A549 (cell line): Measurements from ENCODE around the gene HPCAL1. TPM values are rescaled to one million over a fixed set of nuclear protein-coding genes. Genes with fewer than 3 reads are reported as not detected.

Experiments used
- ATAC-seq, 2 experiments: fragments of 200-7000 bp in 1 of 2; fragments of >200 bp in 1 of 2; cut with Nextera tagmentation in 1 of 2; cut with Tn5 transposase in 1 of 2; 3 replicates each; pipeline versions ENCODE4 v1.8.0 to v1.9.1; 2018 to 2020; ENCODE audit warnings: mild to moderate bottlenecking in 1 of 2, moderate library complexity in 1 of 2
- CTCF ChIA-PET: fragments of 300-600 bp; sonication (Branson Sonifier 250); formaldehyde crosslinking; extraction: SDS; loops from one replicate; lab custom pipeline; 2021; ENCODE audit warnings: antibody characterized with exemption, inconsistent platforms; lab: Yijun Ruan, JAX
- POLR2A ChIA-PET: fragments of 350-600 bp; formaldehyde crosslinking; extraction: SDS; loops from one replicate; lab custom pipeline; 2021; ENCODE audit warnings: antibody characterized with exemption, inconsistent platforms; lab: Yijun Ruan, JAX
- DNase-seq, 2 experiments: peaks; one replicate each; pipeline versions ENCODE4 v3.0.0 to v3.0.0-alpha.2; 2011 to 2016; ENCODE audit warnings: low read depth in 1 of 2, low spot score in 1 of 2
- FAIRE-seq: peaks from 2 replicates; lab custom pipeline; 2011; peaks lifted over from hg19 to GRCh38; lab: Jason Lieb, UNC
- H3K27ac ChIP-seq, 2 experiments: fragments of >200 bp; sonication (Bioruptor Twin); formaldehyde crosslinking; 3 replicates each; pipeline ENCODE4 v1.5.1; 2016 to 2017
- H3K4me1 ChIP-seq: fragments of >200 bp; sonication (Bioruptor Twin); formaldehyde crosslinking; 3 replicates; pipeline ENCODE4 v1.6.1; 2016
- H3K4me2 ChIP-seq: fragments of >200 bp; sonication (Bioruptor Twin); formaldehyde crosslinking; 3 replicates; pipeline ENCODE4 v1.6.1; 2016
- H3K4me3 ChIP-seq: fragments of >200 bp; sonication (Bioruptor Twin); formaldehyde crosslinking; 3 replicates; pipeline ENCODE4 v1.5.1; 2016
- H3K9me3 ChIP-seq: fragments of >200 bp; sonication (Bioruptor Twin); formaldehyde crosslinking; 3 replicates; pipeline ENCODE4 v1.6.1; 2016
- ATOH8 ChIP-seq: fragments of 250-450 bp; sonication (Bioruptor Pico); IDR thresholded peaks from 2 replicates; pipeline ENCODE4 v1.5.0; 2020; ENCODE audit warnings: low read depth, mild to moderate bottlenecking, moderate library complexity
- CEBPB ChIP-seq, 2 experiments: fragments of >200 bp in 1 of 2; sonication (Bioruptor Twin) in 1 of 2; formaldehyde crosslinking in 1 of 2; IDR thresholded peaks; 2 replicates each; pipeline ENCODE4 v1.6.1; 2012 to 2016
- ESRRA ChIP-seq: fragments of 150-350 bp; IDR thresholded peaks from 2 replicates; pipeline ENCODE4 v1.6.1; 2014; ENCODE audit warnings: mild to moderate bottlenecking, low read length, borderline replicate concordance
- FOSB ChIP-seq: fragments of 250-450 bp; sonication (Bioruptor Pico); IDR thresholded peaks from 2 replicates; pipeline ENCODE4 v1.5.0; 2020; ENCODE audit warnings: mild to moderate bottlenecking, moderate library complexity
- FOXS1 ChIP-seq: fragments of 250-450 bp; sonication (Bioruptor Pico); IDR thresholded peaks from 2 replicates; pipeline ENCODE4 v1.5.0; 2020; ENCODE audit warnings: mild to moderate bottlenecking, moderate library complexity
- HDAC2 ChIP-seq: fragments of 200-600 bp; sonication (generic); IDR thresholded peaks from 2 replicates; pipeline ENCODE4 v1.6.1; 2016
- HEYL ChIP-seq: fragments of 250-450 bp; sonication (Bioruptor Pico); IDR thresholded peaks from 2 replicates; pipeline ENCODE4 v1.8.0; 2021; ENCODE audit warnings: mild to moderate bottlenecking, moderate library complexity
- HMGXB4 ChIP-seq: fragments of 250-450 bp; sonication (Bioruptor Pico); IDR thresholded peaks from 2 replicates; pipeline ENCODE4 v1.5.0; 2021; ENCODE audit warnings: mild to moderate bottlenecking, moderate library complexity, borderline replicate concordance
- HOXA7 ChIP-seq: fragments of 250-450 bp; sonication (Bioruptor Pico); IDR thresholded peaks from 2 replicates; pipeline ENCODE4 v1.5.0; 2020; ENCODE audit warnings: mild to moderate bottlenecking, moderate library complexity
- JUN ChIP-seq, 2 experiments: fragments of >200 bp; sonication (Bioruptor Twin); formaldehyde crosslinking; IDR thresholded peaks; 2 replicates in 1 of 2; 3 replicates in 1 of 2; pipeline ENCODE4 v1.6.1; 2016 to 2017
- MAZ ChIP-seq: fragments of 150-350 bp; IDR thresholded peaks from 2 replicates; pipeline ENCODE4 v1.6.1; 2014; ENCODE audit warnings: antibody characterized with exemption, low read depth, low read length, borderline replicate concordance
- NPAS2 ChIP-seq: fragments of 250-450 bp; sonication (Bioruptor Pico); IDR thresholded peaks from 2 replicates; pipeline ENCODE4 v1.8.0; 2022; ENCODE audit warnings: mild to moderate bottlenecking, moderate library complexity, borderline replicate concordance
- POLR2AphosphoS2 ChIP-seq: conservative IDR thresholded peaks from 2 replicates; pipeline ENCODE4 v1.6.1; 2012; ENCODE audit warnings: low read length, improper control_type of control experiment, inconsistent platforms
- RAD21 ChIP-seq, 2 experiments: fragments of >200 bp in 1 of 2; sonication (Bioruptor Twin) in 1 of 2; formaldehyde crosslinking in 1 of 2; IDR thresholded peaks in 1 of 2; conservative IDR thresholded peaks in 1 of 2; 2 replicates in 1 of 2; 3 replicates in 1 of 2; pipeline ENCODE4 v1.6.1; 2012 to 2018; ENCODE audit warnings: inconsistent platforms in 1 of 2
- SMC3 ChIP-seq: fragments of >200 bp; sonication (Bioruptor Twin); formaldehyde crosslinking; IDR thresholded peaks from 3 replicates; pipeline ENCODE4 v1.6.1; 2018; ENCODE audit warnings: inconsistent platforms
- SREBF2 ChIP-seq: fragments of 450-650 bp; IDR thresholded peaks from 2 replicates; pipeline ENCODE4 v1.6.1; 2014; ENCODE audit warnings: mild to moderate bottlenecking, moderate library complexity
- TP53 ChIP-seq: fragments of 250-450 bp; sonication (Bioruptor Pico); IDR thresholded peaks from 2 replicates; pipeline ENCODE4 v1.5.0; 2021; ENCODE audit warnings: mild to moderate bottlenecking, moderate library complexity
- ZC3H11A ChIP-seq: fragments of 450-650 bp; IDR thresholded peaks from 2 replicates; pipeline ENCODE4 v1.6.1; 2014; ENCODE audit warnings: antibody characterized with exemption, mild to moderate bottlenecking
- ZNF302 ChIP-seq: fragments of 250-450 bp; sonication (Bioruptor Pico); IDR thresholded peaks from 2 replicates; pipeline ENCODE4 v1.9.0; 2021; ENCODE audit warnings: inconsistent platforms, mild to moderate bottlenecking, moderate library complexity
- ZSCAN20 ChIP-seq: fragments of 250-450 bp; sonication (Bioruptor Pico); IDR thresholded peaks from 2 replicates; pipeline ENCODE4 v1.8.0; 2022; ENCODE audit warnings: mild to moderate bottlenecking, moderate library complexity
- WGBS: methylation state at CpG from one replicate; pipeline ENCODE4 v1.1.6; 2017; ENCODE audit errors: missing lambda C conversion rate; 5-methylcytosine and 5-hydroxymethylcytosine counted together
- polyA plus RNA-seq, 4 experiments: library from polyadenylated mRNA; depleted of rRNA in 3 of 4; stranded (reverse); fragments of >200 nt; fragmentation: RNase III in 1 of 4; extraction: RNeasy Plus Mini Kit Qiagen cat#74134 plus additional on column Dnase treatment in 1 of 4; gene quantifications; 2 replicates in 3 of 4; 3 replicates in 1 of 4; pipeline ENCODE4 v1.2.3, GENCODE V29; 2011 to 2017
- TF ChIP-seq, protein P1 (sequence below): fragments of 150-350 bp; IDR thresholded peaks from 2 replicates; pipeline ENCODE4 v1.6.1; 2014; ENCODE audit warnings: low read depth, mild to moderate bottlenecking, low read length

HPCAL1 gene
- polyA plus RNA-seq, 2 of the 4 experiments (the other 2 are of a cell fraction), result 44.4 to 66.4 TPM

- no peak for TF ChIP-seq HDAC2
- no peak for TF ChIP-seq SREBF2
- no peak for TF ChIP-seq POLR2AphosphoS2
Observed at GRCh38 chr2:10306901-10307463, 4.3 kb downstream of the HPCAL1 start (continued).

DNA sequence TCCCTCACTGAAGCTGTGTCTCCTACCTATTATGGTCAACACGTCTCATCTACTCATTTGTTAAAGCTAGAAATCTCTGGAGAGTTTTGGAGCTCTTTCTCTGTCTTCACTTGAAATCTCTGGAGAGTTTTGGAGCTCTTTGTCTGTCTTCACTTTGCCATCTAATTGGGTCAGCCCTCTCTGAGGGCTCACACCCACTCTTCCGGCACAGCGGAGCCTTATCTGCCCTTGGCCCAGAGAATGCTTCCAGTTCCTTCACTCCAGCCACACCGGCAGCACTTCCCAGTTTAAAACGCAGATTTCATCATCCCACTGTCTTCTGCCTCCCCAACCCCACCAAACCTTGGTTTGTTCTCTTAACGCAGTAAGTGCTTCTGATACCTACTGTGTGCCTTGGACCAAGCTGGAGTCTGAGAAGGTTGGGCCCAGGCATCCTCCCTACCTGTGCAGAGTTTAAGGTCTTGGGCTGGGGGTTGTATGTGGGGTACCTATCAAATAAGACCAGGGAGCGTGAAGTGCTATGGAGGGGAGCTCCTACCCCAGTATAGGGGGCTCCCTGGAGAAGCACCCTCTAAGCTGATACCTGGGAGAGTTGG, 5.0 kb downstream of the HPCAL1 start:
- Histone ChIP-seq H3K4me2 (no peak overlapping the region), H3K4me3 (no peak overlapping the region), H3K27ac (no peak overlapping the region), H3K9me3 (no peaks in the 10 kb centered on the region), H3K4me1 (peaks cover 32% of the 10 kb centered on the region)
- DNase-seq (no peak), ATAC-seq (no peak), FAIRE-seq (no peak)
- 94% methylated on average over 7 of the region's 7 CpGs for WGBS
- TF ChIP-seq SMC3 (no peak), ATOH8 (CRISPR knock-in tag) (no peak), FOSB (CRISPR knock-in tag) (no peak), ESRRA (no peak)
- CTCF ChIA-PET, result interaction anchor here (0.6 to 14.1 kb wide), 14 partner anchors 12 to 434 kb away, joined by 3 to 215 read pairs (median 3); no protein-coding TSS in a partner anchor
- POLR2A ChIA-PET, result interaction anchor here (0.5 kb wide), 1 partner anchor 88 kb away, joined by 4 read pairs; no protein-coding TSS in a partner anchor

GRCh38 chr2:10308866-10309265, 6.2 kb downstream of the HPCAL1 start:
- CTCF ChIA-PET, result interaction anchor here (0.6 to 14.1 kb wide), 9 partner anchors 8 to 184 kb away, joined by 3 to 215 read pairs (median 5); no protein-coding TSS in a partner anchor

More at GRCh38 chr2:10308866-10309265, 6.2 kb downstream of the HPCAL1 start:
- ATAC-seq (no peak), DNase-seq (no peak), FAIRE-seq (no peak)
- POLR2A ChIA-PET, result no interaction called here
- Histone ChIP-seq H3K9me3 (no peaks in the 10 kb centered on the region), H3K4me1 (peaks cover 32% of the 10 kb centered on the region), H3K4me3 (no peak overlapping the region), H3K27ac (no peak overlapping the region), H3K4me2 (no peak overlapping the region)
- 90% methylated on average over 2 of the region's 2 CpGs for WGBS
- TF ChIP-seq POLR2AphosphoS2 (no peak), HMGXB4 (CRISPR knock-in tag) (no peak), FOXS1 (CRISPR knock-in tag) (no peak), TP53 (CRISPR knock-in tag) (no peak), ZSCAN20 (CRISPR knock-in tag) (no peak), RAD21 (conservative IDR thresholded peaks at IDR 0.05 in 1 of 2, IDR thresholded peaks at IDR 0.05 in 1 of 2) (no peak), SREBF2 (no peak), CEBPB (IDR thresholded peaks at IDR 0.05) (no peak), HEYL (CRISPR knock-in tag) (no peak), ZC3H11A (no peak), HOXA7 (no peak), NPAS2 (no peak), MAZ (no peak), JUN (IDR thresholded peaks at IDR 0.05) (no peak), ZNF302 (CRISPR knock-in tag) (no peak)
- TF ChIP-seq, protein P1, sequence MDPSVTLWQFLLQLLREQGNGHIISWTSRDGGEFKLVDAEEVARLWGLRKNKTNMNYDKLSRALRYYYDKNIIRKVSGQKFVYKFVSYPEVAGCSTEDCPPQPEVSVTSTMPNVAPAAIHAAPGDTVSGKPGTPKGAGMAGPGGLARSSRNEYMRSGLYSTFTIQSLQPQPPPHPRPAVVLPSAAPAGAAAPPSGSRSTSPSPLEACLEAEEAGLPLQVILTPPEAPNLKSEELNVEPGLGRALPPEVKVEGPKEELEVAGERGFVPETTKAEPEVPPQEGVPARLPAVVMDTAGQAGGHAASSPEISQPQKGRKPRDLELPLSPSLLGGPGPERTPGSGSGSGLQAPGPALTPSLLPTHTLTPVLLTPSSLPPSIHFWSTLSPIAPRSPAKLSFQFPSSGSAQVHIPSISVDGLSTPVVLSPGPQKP, result no peak
